ENCODE results near the gene BCAS3.

The BCAS3 gene

DNA sequence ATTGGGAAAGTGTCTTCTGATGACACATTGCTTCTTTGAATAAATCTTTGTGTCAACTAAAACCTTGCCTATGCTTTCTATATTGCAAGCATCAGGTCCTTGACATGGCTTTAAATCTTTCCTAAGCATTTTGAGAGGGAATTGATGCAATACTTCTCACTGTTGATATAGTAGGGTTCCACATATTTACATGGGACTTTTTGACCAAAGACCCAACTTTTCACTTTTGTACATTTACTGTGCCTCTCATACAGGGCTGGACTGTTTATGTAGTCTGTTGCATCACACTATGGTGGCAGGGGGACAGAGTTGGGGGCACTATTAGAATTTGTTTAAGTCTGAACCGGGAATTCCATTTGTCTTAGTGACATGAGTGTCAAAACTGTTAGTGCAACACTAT lies 413.4 kb downstream of the BCAS3 start:
- WGBS (ENCODE audit: extremely low coverage, insufficient coverage, low lambda C conversion rate), result no CpG with 5 or more reads among the region's 1 CpG
- Histone ChIP-seq H3K4me2 (ENCODE audit: low read length) (no peak overlapping the region), H3K56ac (ENCODE audit: low read length) (no peak overlapping the region), H3K79me2 (ENCODE audit: control insufficient read depth, insufficient read depth, low read length) (no peaks in the 10 kb centered on the region), H3K4me3 (ENCODE audit: low read length) (no peak overlapping the region), H2BK15ac (replicated peaks; ENCODE audit: low read depth) (no peak overlapping the region), H4K8ac (ENCODE audit: low read depth, low read length) (no peak overlapping the region), H2BK120ac (ENCODE audit: low read depth, low read length) (no peak overlapping the region), H3K4ac (ENCODE audit: low read depth, low read length) (no peak overlapping the region), H3K79me1 (ENCODE audit: low read length) (no peaks in the 10 kb centered on the region), H3K36me3 (ENCODE audit: control insufficient read depth, insufficient read depth, low read length) (no peaks in the 10 kb centered on the region), H3K18ac (ENCODE audit: low read length) (no peak overlapping the region), H3K27ac (ENCODE audit: low read depth, low read length) (no peak overlapping the region), H2BK5ac (ENCODE audit: low read length) (no peak overlapping the region), H3K9ac (ENCODE audit: low read length) (no peak overlapping the region), H3K4me1 (ENCODE audit: control insufficient read depth, low read depth, low read length) (no peaks in the 10 kb centered on the region), H2AK5ac (ENCODE audit: low read length) (no peak overlapping the region), H3K27me3 (ENCODE audit: insufficient read depth, low read length, poor library complexity) (no peaks in the 10 kb centered on the region), H4K5ac (ENCODE audit: low read length) (no peak overlapping the region), H3K23ac (ENCODE audit: low read length) (no peak overlapping the region)
- no peak for DNase-seq

DNA sequence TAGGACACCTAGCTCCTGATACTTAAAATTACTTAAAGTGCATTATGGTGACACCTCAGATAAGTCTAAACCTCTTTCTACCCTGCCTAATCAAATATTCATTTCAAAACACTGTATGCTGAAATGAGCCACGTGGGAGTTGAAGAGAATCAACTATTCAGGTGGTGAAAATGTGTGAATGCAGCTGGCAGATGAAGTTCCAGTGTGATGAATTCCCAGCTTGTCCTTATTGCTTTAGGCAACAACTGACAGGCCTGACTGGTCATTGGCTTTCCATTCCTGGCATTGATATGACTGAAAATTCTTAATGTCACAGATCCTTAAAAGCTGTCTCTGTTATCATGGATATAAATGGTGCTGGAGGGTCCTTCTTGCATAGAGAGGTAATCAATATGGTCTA lies 420.1 kb downstream of the BCAS3 start:
- Histone ChIP-seq H2BK15ac (replicated peaks; ENCODE audit: low read depth) (no peak overlapping the region), H3K79me2 (ENCODE audit: control insufficient read depth, insufficient read depth, low read length) (no peaks in the 10 kb centered on the region), H2AK5ac (ENCODE audit: low read length) (no peak overlapping the region), H4K8ac (ENCODE audit: low read depth, low read length) (no peak overlapping the region), H3K79me1 (ENCODE audit: low read length) (no peaks in the 10 kb centered on the region), H3K4ac (ENCODE audit: low read depth, low read length) (no peak overlapping the region), H3K9ac (ENCODE audit: low read length) (no peak overlapping the region), H3K23ac (ENCODE audit: low read length) (no peak overlapping the region), H2BK120ac (ENCODE audit: low read depth, low read length) (no peak overlapping the region), H3K4me2 (ENCODE audit: low read length) (no peak overlapping the region), H3K18ac (ENCODE audit: low read length) (no peak overlapping the region), H3K27me3 (ENCODE audit: insufficient read depth, low read length, poor library complexity) (no peaks in the 10 kb centered on the region), H3K4me1 (ENCODE audit: control insufficient read depth, low read depth, low read length) (no peaks in the 10 kb centered on the region), H3K56ac (ENCODE audit: low read length) (no peak overlapping the region), H3K36me3 (ENCODE audit: control insufficient read depth, insufficient read depth, low read length) (no peaks in the 10 kb centered on the region), H2BK5ac (ENCODE audit: low read length) (no peak overlapping the region), H4K5ac (ENCODE audit: low read length) (no peak overlapping the region), H3K27ac (ENCODE audit: low read depth, low read length) (no peak overlapping the region), H3K4me3 (ENCODE audit: low read length) (no peak overlapping the region)
- no CpG with 5 or more reads among the region's 1 CpG for WGBS (ENCODE audit: extremely low coverage, insufficient coverage, low lambda C conversion rate)
- no peak for DNase-seq

- Histone ChIP-seq H2BK120ac (ENCODE audit: low read depth, low read length) (no peak overlapping the region), H3K4me3 (ENCODE audit: low read length) (no peak overlapping the region), H3K18ac (ENCODE audit: low read length) (no peak overlapping the region), H2AK5ac (ENCODE audit: low read length) (no peak overlapping the region), H3K79me1 (ENCODE audit: low read length) (no peaks in the 10 kb centered on the region), H3K36me3 (ENCODE audit: control insufficient read depth, insufficient read depth, low read length) (no peaks in the 10 kb centered on the region), H3K27me3 (ENCODE audit: insufficient read depth, low read length, poor library complexity) (no peaks in the 10 kb centered on the region), H3K23ac (ENCODE audit: low read length) (no peak overlapping the region), H2BK5ac (ENCODE audit: low read length) (no peak overlapping the region), H3K79me2 (ENCODE audit: control insufficient read depth, insufficient read depth, low read length) (no peaks in the 10 kb centered on the region), H3K56ac (ENCODE audit: low read length) (no peak overlapping the region), H4K5ac (ENCODE audit: low read length) (no peak overlapping the region), H3K9ac (ENCODE audit: low read length) (no peak overlapping the region), H3K4me1 (ENCODE audit: control insufficient read depth, low read depth, low read length) (no peaks in the 10 kb centered on the region), H3K4me2 (ENCODE audit: low read length) (no peak overlapping the region), H3K4ac (ENCODE audit: low read depth, low read length) (no peak overlapping the region), H2BK15ac (replicated peaks; ENCODE audit: low read depth) (no peak overlapping the region), H3K27ac (ENCODE audit: low read depth, low read length) (no peak overlapping the region), H4K8ac (ENCODE audit: low read depth, low read length) (no peak overlapping the region)
- DNase-seq, result no peak
- no CpG with 5 or more reads among the region's 4 CpGs for WGBS (ENCODE audit: extremely low coverage, insufficient coverage, low lambda C conversion rate)
Observed at GRCh38 chr17:61106354-61106753, 428.7 kb downstream of the BCAS3 start.

- H2BK5ac ChIP-seq (ENCODE audit: low read length), result no peak overlapping the region
- no peak overlapping the region for H3K9ac ChIP-seq (ENCODE audit: low read length)
- H3K79me1 ChIP-seq (ENCODE audit: low read length), result no peaks in the 10 kb centered on the region
- H4K8ac ChIP-seq (ENCODE audit: low read depth, low read length), result no peak overlapping the region
- no peaks in the 10 kb centered on the region for H3K79me2 ChIP-seq (ENCODE audit: control insufficient read depth, insufficient read depth, low read length)
- no peaks in the 10 kb centered on the region for H3K27me3 ChIP-seq (ENCODE audit: insufficient read depth, low read length, poor library complexity)
- no CpG with 5 or more reads among the region's 1 CpG for WGBS (ENCODE audit: extremely low coverage, insufficient coverage, low lambda C conversion rate)
- H4K5ac ChIP-seq (ENCODE audit: low read length), result no peak overlapping the region
- no peak overlapping the region for H2BK15ac ChIP-seq (replicated peaks; ENCODE audit: low read depth)
- H3K4me3 ChIP-seq (ENCODE audit: low read length), result no peak overlapping the region
- DNase-seq, result no peak
- no peak overlapping the region for H2AK5ac ChIP-seq (ENCODE audit: low read length)
- no peak overlapping the region for H2BK120ac ChIP-seq (ENCODE audit: low read depth, low read length)
- H3K4me2 ChIP-seq (ENCODE audit: low read length), result no peak overlapping the region
- no peaks in the 10 kb centered on the region for H3K36me3 ChIP-seq (ENCODE audit: control insufficient read depth, insufficient read depth, low read length)
- no peak overlapping the region for H3K56ac ChIP-seq (ENCODE audit: low read length)
- no peak overlapping the region for H3K4ac ChIP-seq (ENCODE audit: low read depth, low read length)
- H3K18ac ChIP-seq (ENCODE audit: low read length), result no peak overlapping the region
- no peaks in the 10 kb centered on the region for H3K4me1 ChIP-seq (ENCODE audit: control insufficient read depth, low read depth, low read length)
- no peak overlapping the region for H3K23ac ChIP-seq (ENCODE audit: low read length)
- H3K27ac ChIP-seq (ENCODE audit: low read depth, low read length), result no peak overlapping the region
Observed at GRCh38 chr17:61116577-61116976, 438.9 kb downstream of the BCAS3 start.

DNA sequence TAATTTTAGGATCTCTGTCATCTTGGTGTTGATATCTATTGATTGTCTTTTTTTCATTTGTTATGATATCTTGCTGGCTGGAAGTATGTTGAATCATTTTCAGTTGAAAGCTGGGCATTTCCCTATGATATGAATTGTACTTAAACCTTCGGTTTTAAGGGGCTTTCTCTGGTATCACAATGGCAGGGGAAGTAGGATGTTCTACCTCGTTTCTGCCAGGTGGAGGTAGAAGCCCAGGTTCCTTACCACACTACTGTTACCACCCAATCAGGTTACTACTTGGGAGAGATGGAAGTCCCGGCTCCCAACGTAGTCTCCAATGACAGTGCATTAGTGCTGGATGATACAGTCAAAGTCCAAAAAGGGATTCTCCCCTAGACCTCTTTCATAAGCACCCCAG lies 440.3 kb downstream of the BCAS3 start:
- Histone ChIP-seq H3K27me3 (ENCODE audit: insufficient read depth, low read length, poor library complexity) (no peaks in the 10 kb centered on the region), H3K4me3 (ENCODE audit: low read length) (no peak overlapping the region), H3K27ac (ENCODE audit: low read depth, low read length) (no peak overlapping the region), H2BK5ac (ENCODE audit: low read length) (no peak overlapping the region), H3K79me1 (ENCODE audit: low read length) (no peaks in the 10 kb centered on the region), H3K23ac (ENCODE audit: low read length) (no peak overlapping the region), H3K79me2 (ENCODE audit: control insufficient read depth, insufficient read depth, low read length) (no peaks in the 10 kb centered on the region), H3K4ac (ENCODE audit: low read depth, low read length) (no peak overlapping the region), H3K4me2 (ENCODE audit: low read length) (no peak overlapping the region), H3K36me3 (ENCODE audit: control insufficient read depth, insufficient read depth, low read length) (no peaks in the 10 kb centered on the region), H4K8ac (ENCODE audit: low read depth, low read length) (no peak overlapping the region), H3K4me1 (ENCODE audit: control insufficient read depth, low read depth, low read length) (no peaks in the 10 kb centered on the region), H2BK15ac (replicated peaks; ENCODE audit: low read depth) (no peak overlapping the region), H2AK5ac (ENCODE audit: low read length) (no peak overlapping the region), H3K18ac (ENCODE audit: low read length) (no peak overlapping the region), H3K56ac (ENCODE audit: low read length) (no peak overlapping the region), H4K5ac (ENCODE audit: low read length) (no peak overlapping the region), H2BK120ac (ENCODE audit: low read depth, low read length) (no peak overlapping the region), H3K9ac (ENCODE audit: low read length) (no peak overlapping the region)
- no peak for DNase-seq
- WGBS (ENCODE audit: extremely low coverage, insufficient coverage, low lambda C conversion rate), result no CpG with 5 or more reads among the region's 4 CpGs

DNA sequence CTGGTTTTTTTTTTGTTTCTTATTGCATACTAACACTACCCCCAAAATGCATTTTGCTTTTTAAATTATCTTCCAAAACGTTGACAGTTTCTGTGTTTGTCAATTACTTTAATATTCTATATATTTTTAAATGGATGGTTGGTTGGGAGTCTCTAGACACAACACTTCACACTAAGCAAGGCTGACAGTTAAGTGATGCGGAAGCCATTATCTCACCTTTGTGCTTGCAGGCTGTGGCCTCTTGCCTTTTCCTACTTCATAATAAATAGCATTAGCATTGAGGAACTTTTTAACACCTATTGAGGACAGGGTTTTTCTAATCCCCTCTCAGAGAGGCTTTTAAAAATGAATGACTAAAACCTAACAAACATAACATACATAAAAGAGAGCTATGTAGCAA lies 441.2 kb downstream of the BCAS3 start:
- H3K4me2 ChIP-seq (ENCODE audit: low read length), result no peak overlapping the region

More for the DNA sequence above, 441.2 kb downstream of the BCAS3 start:
- Histone ChIP-seq H3K18ac (ENCODE audit: low read length) (no peak overlapping the region), H3K79me1 (ENCODE audit: low read length) (no peaks in the 10 kb centered on the region), H3K27me3 (ENCODE audit: insufficient read depth, low read length, poor library complexity) (no peaks in the 10 kb centered on the region), H3K4me1 (ENCODE audit: control insufficient read depth, low read depth, low read length) (no peaks in the 10 kb centered on the region), H3K79me2 (ENCODE audit: control insufficient read depth, insufficient read depth, low read length) (no peaks in the 10 kb centered on the region), H2BK5ac (ENCODE audit: low read length) (no peak overlapping the region), H3K56ac (ENCODE audit: low read length) (no peak overlapping the region), H2BK120ac (ENCODE audit: low read depth, low read length) (no peak overlapping the region), H3K4me3 (ENCODE audit: low read length) (no peak overlapping the region), H4K8ac (ENCODE audit: low read depth, low read length) (no peak overlapping the region), H3K4ac (ENCODE audit: low read depth, low read length) (no peak overlapping the region), H3K27ac (ENCODE audit: low read depth, low read length) (no peak overlapping the region), H4K5ac (ENCODE audit: low read length) (no peak overlapping the region), H3K36me3 (ENCODE audit: control insufficient read depth, insufficient read depth, low read length) (no peaks in the 10 kb centered on the region), H2BK15ac (replicated peaks; ENCODE audit: low read depth) (no peak overlapping the region), H3K23ac (ENCODE audit: low read length) (no peak overlapping the region), H2AK5ac (ENCODE audit: low read length) (no peak overlapping the region), H3K9ac (ENCODE audit: low read length) (no peak overlapping the region)
- DNase-seq, result peak; percentile 35
- no CpG with 5 or more reads among the region's 2 CpGs for WGBS (ENCODE audit: extremely low coverage, insufficient coverage, low lambda C conversion rate)

All from mesendoderm (in vitro differentiated cells).